AG09309 (cell line): ENCODE data around the gene KRT36.

Source experiments
- DNase-seq: peaks from one replicate; pipeline ENCODE4 v3.0.0-alpha.2; 2010; ENCODE audit warnings: low read depth
- H3K4me3 ChIP-seq: 2 replicates; pipeline ENCODE4 v1.5.1; 2011; ENCODE audit warnings: mild to moderate bottlenecking, low read depth, low read length, moderate library complexity; ENCODE audit not compliant: control insufficient read depth
- CTCF ChIP-seq: IDR thresholded peaks from 2 replicates; pipeline ENCODE4 v1.5.1; 2011; ENCODE audit warnings: mild to moderate bottlenecking, low read depth, low read length, inconsistent platforms; ENCODE audit not compliant: insufficient read depth, control insufficient read depth; ENCODE audit errors: missing control alignments

KRT36 gene

DNA sequence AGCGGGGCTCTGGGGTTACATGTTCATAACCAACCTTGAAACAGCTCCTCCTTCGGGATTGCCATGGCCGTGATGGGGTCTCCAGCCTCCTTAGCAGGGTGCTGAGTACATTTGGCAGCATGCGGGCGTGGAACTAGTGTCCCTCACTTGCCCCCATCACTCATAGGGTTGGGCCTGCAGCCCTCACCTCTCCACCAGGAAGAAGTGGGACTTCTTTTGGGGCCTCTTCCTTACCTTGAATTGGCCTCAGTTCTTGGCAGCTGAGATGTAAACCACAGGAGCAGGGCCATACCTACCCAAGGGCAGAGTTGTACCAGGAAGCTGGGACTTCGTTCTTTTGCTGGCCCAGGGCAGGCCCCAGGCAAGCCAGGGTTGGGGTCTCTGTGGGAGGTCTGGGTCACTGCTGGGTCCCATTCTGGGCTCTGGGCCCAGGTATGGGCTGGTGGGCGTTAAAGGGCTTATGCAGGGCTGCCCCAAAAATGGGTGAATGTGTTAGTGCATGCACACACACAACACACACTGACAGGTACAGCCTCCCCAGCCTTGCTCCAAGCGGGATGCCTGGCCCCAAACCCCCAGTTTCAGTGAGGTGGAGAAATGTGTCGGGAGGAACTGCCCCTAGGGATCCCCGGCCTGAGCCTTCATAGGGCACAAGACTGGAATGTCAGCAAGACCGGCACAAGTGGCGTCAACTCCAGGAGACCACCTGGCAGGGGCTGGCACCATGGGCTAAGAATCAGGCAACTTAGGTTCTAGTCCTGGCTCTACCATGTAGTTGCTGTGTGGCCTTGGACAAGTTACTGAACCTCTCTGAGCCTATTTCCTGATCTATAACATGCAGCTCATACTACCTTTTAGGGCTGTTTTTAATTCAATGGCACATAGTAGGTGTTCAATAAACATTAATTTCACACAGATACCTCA, 32.9 kb upstream of the KRT36 start:
- DNase-seq = no peak
- H3K4me3 ChIP-seq = no peak overlapping the region
- TF ChIP-seq CTCF = no peak

GRCh38 chr17:41521574-41522261, 32.0 kb upstream of the KRT36 start:
- no peak overlapping the region for H3K4me3 ChIP-seq
- peak; percentile 19 for TF ChIP-seq CTCF
- DNase-seq = peak; percentile 44

DNA sequence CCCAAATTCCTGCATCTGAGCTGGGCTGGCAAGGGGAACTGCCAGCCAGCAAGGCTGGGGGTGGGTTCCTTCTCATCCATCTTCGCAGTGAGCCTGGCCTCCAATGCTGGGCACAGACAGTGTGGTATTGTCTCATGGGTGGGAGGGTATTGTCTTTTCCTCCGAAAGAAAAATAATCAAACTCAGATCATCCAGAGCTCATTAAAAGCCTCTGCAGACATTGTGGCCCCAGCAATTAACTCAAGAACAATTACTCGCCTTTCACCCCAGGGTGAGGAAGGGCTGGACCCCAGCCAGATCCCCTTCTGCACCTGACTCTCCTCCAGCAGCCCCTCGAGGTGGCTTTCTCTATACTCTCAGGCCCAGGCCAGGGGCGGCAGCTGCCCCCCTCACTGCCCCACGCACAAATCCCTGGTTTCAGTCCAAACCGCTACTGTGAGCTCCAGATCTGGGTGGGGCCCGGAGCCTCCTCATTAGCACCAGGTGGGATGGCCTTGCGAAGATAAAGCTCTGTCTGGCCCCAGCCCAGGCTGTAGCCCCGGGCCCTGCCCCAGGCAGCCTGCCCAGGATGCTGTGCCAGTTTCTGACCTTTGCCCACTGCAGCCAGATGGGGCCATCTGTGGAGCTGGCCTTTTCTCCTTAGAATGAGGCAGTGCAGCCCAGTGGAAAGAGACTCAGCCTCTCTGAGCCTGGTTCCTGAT, 31.3 kb upstream of the KRT36 start:
- DNase-seq = no peak
- no peak for TF ChIP-seq CTCF
- no peak overlapping the region for H3K4me3 ChIP-seq

GRCh38 chr17:41519501-41520224, 30.0 kb upstream of the KRT36 start:
- H3K4me3 ChIP-seq = no peak overlapping the region
- no peak for DNase-seq

GRCh38 chr17:41518789-41519449, 29.2 kb upstream of the KRT36 start, which contains the start of gene KRT15:
Gene KRT15 (minus strand): TSS chr17:41518890. CDS start chr17:41518827, 63 bp downstream.
- TF ChIP-seq CTCF = peak; percentile 21
- no peak within 1 kb of the TSS for H3K4me3 ChIP-seq
- DNase-seq = no peak

More at GRCh38 chr17:41519501-41520224, 30.0 kb upstream of the KRT36 start:
- no peak for TF ChIP-seq CTCF

DNA sequence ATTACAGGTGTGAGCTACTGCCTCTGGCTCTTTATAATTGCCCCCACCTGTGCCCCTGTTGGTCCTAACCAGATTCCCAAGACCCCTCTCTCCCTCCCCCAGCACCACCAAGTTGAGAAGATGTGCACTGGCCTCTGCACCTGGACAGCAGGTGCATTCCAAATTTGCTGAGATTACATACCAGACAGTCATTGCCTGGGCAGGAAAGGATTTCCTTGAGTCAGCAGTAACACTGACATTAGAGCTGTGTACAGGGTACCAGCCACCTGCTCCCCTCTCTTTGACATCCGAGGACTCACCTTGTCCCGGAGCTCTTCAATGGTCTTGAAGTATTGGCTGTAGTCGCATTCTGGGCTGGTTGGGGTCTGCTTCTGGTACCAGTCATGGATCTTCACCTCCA, 28.3 kb upstream of the KRT36 start:
- no peak overlapping the region for H3K4me3 ChIP-seq
- no peak for TF ChIP-seq CTCF
- no peak for DNase-seq
